ENCODE data around the gene ZNF577.

ZNF577 gene

DNA sequence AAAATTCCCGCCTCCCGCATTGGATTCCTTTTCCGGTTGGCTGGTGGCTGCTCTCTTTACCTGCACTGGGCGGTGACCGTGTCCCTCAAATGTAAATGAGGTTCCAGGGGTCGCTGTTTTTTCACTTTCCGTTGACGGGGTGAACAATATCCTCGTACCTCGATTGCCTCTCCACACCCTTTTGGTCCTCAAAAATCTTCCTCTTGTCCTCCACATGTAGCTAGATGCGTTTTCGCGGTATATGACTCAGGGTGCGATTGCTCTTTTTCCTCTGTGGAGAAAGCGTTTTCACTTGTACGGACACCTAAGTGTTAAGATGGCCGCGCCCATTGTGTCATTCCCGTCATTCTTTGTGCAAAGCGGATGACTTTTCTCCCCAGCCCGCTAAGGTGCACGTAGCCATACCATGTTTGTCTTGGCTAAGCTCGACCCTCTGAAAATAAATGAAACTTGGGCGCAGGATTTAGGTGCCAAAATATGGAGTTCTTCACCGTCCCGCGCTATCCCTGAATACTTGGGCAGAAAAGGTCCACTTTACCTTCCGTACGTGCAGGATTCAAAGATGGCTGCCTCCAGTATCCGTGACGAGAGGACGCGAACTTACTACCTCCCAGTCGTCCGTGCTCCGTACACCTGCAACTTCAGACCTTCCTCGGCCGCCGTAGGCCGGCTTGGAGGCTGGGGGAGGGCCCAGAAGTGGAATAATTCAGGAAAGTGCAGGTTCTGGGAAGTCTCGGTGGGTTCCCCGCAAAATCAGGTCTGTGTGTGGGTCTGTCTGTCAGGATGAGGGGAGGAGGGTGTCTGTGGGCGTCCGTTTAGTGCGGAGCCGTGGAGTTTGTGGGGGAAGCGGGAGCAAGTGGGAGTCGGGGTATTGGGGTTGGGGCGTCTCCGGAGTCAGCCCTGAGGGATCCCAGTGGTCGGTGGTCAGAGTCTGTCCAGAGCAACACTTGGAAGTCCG is 39.3 kb upstream of the ZNF577 start, which contains the start of gene ZNF613:
Gene ZNF613, plus strand, starts transcription at position 689 of the 958 bp plus-strand sequence. CDS start 8,749 bp downstream, outside the sequence.
- TF ChIP-seq, protein P1, sequence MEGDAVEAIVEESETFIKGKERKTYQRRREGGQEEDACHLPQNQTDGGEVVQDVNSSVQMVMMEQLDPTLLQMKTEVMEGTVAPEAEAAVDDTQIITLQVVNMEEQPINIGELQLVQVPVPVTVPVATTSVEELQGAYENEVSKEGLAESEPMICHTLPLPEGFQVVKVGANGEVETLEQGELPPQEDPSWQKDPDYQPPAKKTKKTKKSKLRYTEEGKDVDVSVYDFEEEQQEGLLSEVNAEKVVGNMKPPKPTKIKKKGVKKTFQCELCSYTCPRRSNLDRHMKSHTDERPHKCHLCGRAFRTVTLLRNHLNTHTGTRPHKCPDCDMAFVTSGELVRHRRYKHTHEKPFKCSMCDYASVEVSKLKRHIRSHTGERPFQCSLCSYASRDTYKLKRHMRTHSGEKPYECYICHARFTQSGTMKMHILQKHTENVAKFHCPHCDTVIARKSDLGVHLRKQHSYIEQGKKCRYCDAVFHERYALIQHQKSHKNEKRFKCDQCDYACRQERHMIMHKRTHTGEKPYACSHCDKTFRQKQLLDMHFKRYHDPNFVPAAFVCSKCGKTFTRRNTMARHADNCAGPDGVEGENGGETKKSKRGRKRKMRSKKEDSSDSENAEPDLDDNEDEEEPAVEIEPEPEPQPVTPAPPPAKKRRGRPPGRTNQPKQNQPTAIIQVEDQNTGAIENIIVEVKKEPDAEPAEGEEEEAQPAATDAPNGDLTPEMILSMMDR (IDR thresholded peaks at IDR 0.05; ENCODE audit: insufficient read depth, low read length) = no peak
- DNase-seq (ENCODE audit: low read depth in 1 of 2, low spot score in 1 of 2) = peak; percentile 91 to 94
- H3K27me3 ChIP-seq (ENCODE audit: insufficient read depth, poor library complexity, severe bottlenecking) = no peaks in the 10 kb centered on the region
- peak within 1 kb of the TSS; percentile 92 for H3K27ac ChIP-seq (replicated peaks)
- peak within 1 kb of the TSS; percentile 88 for H3K4me3 ChIP-seq (replicated peaks; ENCODE audit: insufficient read depth, low read length)

DNA sequence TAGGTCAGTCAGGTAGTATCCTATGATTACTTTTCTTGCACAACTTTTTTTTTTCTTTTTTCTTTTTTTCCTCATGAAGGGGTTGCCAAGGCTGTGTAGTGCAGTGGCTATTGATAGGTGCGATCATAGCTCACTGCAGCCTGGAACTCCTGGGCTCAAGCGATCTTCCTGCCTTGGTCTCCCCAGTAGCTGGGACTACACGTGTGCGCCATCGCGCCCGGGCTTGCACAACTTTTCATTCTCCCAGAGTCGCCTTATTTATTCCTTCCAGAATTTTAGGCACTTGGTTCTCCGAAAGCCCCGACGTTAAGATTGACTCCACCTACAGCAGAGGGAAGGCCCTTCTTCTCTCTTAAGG is 38.7 kb upstream of the ZNF577 start:
- Histone ChIP-seq H3K27me3 (ENCODE audit: insufficient read depth, poor library complexity, severe bottlenecking) (no peaks in the 10 kb centered on the region), H3K4me3 (replicated peaks; ENCODE audit: insufficient read depth, low read length) (peak overlapping the region; percentile 88; the same call in 1 of the 2 replicates), H3K27ac (replicated peaks) (peak overlapping the region; percentile 92)
- no peak for DNase-seq (ENCODE audit: low read depth in 1 of 2, low spot score in 1 of 2)
- TF ChIP-seq GABPA (IDR thresholded peaks at IDR 0.05; ENCODE audit: low read depth) = no peak
- TF ChIP-seq, protein P1 (IDR thresholded peaks at IDR 0.05; ENCODE audit: insufficient read depth, low read length) = no peak
- TF ChIP-seq, protein P2, sequence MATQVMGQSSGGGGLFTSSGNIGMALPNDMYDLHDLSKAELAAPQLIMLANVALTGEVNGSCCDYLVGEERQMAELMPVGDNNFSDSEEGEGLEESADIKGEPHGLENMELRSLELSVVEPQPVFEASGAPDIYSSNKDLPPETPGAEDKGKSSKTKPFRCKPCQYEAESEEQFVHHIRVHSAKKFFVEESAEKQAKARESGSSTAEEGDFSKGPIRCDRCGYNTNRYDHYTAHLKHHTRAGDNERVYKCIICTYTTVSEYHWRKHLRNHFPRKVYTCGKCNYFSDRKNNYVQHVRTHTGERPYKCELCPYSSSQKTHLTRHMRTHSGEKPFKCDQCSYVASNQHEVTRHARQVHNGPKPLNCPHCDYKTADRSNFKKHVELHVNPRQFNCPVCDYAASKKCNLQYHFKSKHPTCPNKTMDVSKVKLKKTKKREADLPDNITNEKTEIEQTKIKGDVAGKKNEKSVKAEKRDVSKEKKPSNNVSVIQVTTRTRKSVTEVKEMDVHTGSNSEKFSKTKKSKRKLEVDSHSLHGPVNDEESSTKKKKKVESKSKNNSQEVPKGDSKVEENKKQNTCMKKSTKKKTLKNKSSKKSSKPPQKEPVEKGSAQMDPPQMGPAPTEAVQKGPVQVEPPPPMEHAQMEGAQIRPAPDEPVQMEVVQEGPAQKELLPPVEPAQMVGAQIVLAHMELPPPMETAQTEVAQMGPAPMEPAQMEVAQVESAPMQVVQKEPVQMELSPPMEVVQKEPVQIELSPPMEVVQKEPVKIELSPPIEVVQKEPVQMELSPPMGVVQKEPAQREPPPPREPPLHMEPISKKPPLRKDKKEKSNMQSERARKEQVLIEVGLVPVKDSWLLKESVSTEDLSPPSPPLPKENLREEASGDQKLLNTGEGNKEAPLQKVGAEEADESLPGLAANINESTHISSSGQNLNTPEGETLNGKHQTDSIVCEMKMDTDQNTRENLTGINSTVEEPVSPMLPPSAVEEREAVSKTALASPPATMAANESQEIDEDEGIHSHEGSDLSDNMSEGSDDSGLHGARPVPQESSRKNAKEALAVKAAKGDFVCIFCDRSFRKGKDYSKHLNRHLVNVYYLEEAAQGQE (IDR thresholded peaks at IDR 0.05; ENCODE audit: insufficient replicate concordance, low read depth) = no peak
- TF ChIP-seq SPI1 (IDR thresholded peaks at IDR 0.05; ENCODE audit: borderline replicate concordance, low read depth) = no peak
- TF ChIP-seq POLR2AphosphoS5 (IDR thresholded peaks at IDR 0.05; ENCODE audit: low read depth) = no peak

DNA sequence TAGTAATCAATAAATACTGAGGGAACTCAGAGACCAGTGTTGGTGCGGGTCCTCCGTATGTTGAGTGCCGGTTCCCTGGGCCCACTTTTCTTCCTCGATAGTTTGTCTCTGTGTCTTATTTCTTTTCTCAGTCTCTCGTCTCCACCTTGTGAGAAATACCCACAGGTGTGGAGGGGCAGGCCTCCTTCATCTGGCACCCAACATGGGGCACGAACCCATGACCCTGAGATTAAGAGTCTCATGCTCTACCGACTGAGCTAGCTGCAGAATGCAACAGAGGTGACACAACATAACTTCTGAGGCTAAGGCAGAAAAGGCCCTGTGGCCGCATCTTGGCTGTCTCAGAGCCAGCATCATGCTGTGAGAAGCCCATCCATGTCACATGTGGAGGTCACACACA is 34.2 kb upstream of the ZNF577 start:
- H3K4me3 ChIP-seq (replicated peaks; ENCODE audit: insufficient read depth, low read length) = no peak overlapping the region
- TF ChIP-seq, protein P2 (IDR thresholded peaks at IDR 0.05; ENCODE audit: insufficient replicate concordance, low read depth) = no peak
- TF ChIP-seq POLR2AphosphoS5 (IDR thresholded peaks at IDR 0.05; ENCODE audit: low read depth) (no peak), SPI1 (IDR thresholded peaks at IDR 0.05; ENCODE audit: borderline replicate concordance, low read depth) (no peak), GABPA (IDR thresholded peaks at IDR 0.05; ENCODE audit: low read depth) (no peak)
- TF ChIP-seq, protein P1 (IDR thresholded peaks at IDR 0.05; ENCODE audit: insufficient read depth, low read length) = no peak
- no peak for DNase-seq (ENCODE audit: low read depth in 1 of 2, low spot score in 1 of 2)
- no peaks in the 10 kb centered on the region for H3K27me3 ChIP-seq (ENCODE audit: insufficient read depth, poor library complexity, severe bottlenecking)
- H3K27ac ChIP-seq (replicated peaks) = no peak overlapping the region
